ENCODE data around the gene SLC16A13.

GRCh38 chr17:7011942-7012254, 23.9 kb upstream of the SLC16A13 start:
- TF ChIP-seq, protein P1, sequence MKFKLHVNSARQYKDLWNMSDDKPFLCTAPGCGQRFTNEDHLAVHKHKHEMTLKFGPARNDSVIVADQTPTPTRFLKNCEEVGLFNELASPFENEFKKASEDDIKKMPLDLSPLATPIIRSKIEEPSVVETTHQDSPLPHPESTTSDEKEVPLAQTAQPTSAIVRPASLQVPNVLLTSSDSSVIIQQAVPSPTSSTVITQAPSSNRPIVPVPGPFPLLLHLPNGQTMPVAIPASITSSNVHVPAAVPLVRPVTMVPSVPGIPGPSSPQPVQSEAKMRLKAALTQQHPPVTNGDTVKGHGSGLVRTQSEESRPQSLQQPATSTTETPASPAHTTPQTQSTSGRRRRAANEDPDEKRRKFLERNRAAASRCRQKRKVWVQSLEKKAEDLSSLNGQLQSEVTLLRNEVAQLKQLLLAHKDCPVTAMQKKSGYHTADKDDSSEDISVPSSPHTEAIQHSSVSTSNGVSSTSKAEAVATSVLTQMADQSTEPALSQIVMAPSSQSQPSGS (IDR thresholded peaks at IDR 0.05; ENCODE audit: low read length) = no peak
- TF ChIP-seq KDM5A (IDR thresholded peaks at IDR 0.05; ENCODE audit: low read length) = no peak

All from H1 (cell line).